Kidney epithelial cell (primary cell): ENCODE results near the gene ENG. TPM values are rescaled to one million over a fixed set of nuclear protein-coding genes. Genes with fewer than 3 reads are reported as not detected.
"Not testable (repeated sequence)": the region's sequence is repeated elsewhere in the genome, so short reads cannot be mapped to it uniquely, and the experiment has no call there.

Experiments used
- DNase-seq: peaks from one replicate; pipeline ENCODE4 v3.0.0-alpha.2; 2010; ENCODE audit warnings: low read depth
- H3K27me3 ChIP-seq: 2 replicates; pipeline ENCODE4 v1.6.0; 2011; ENCODE audit warnings: low read length; ENCODE audit not compliant: control insufficient read depth, insufficient read depth
- H3K36me3 ChIP-seq: 2 replicates; pipeline ENCODE4 v1.5.1; 2011; ENCODE audit warnings: low read length; ENCODE audit not compliant: control insufficient read depth, insufficient read depth
- H3K4me3 ChIP-seq: 2 replicates; pipeline ENCODE4 v1.5.1; 2011; ENCODE audit warnings: low read depth, mild to moderate bottlenecking, control low read depth, low read length
- total RNA-seq: library from RNA; depleted of rRNA; stranded (reverse); fragments of >200 nt; gene quantifications from 2 replicates; pipeline ENCODE4 v1.2.3, GENCODE V29; 2015
- TF ChIP-seq, protein P1 (sequence below): IDR thresholded peaks from 2 replicates; pipeline ENCODE4 v1.5.1; 2011; ENCODE audit warnings: mild to moderate bottlenecking, moderate library complexity, low read length, control low read depth, inconsistent platforms; ENCODE audit not compliant: insufficient read depth, poor library complexity, severe bottlenecking

The ENG gene
- total RNA-seq, 1 donor from 2014 or later = 3.4 TPM

DNA sequence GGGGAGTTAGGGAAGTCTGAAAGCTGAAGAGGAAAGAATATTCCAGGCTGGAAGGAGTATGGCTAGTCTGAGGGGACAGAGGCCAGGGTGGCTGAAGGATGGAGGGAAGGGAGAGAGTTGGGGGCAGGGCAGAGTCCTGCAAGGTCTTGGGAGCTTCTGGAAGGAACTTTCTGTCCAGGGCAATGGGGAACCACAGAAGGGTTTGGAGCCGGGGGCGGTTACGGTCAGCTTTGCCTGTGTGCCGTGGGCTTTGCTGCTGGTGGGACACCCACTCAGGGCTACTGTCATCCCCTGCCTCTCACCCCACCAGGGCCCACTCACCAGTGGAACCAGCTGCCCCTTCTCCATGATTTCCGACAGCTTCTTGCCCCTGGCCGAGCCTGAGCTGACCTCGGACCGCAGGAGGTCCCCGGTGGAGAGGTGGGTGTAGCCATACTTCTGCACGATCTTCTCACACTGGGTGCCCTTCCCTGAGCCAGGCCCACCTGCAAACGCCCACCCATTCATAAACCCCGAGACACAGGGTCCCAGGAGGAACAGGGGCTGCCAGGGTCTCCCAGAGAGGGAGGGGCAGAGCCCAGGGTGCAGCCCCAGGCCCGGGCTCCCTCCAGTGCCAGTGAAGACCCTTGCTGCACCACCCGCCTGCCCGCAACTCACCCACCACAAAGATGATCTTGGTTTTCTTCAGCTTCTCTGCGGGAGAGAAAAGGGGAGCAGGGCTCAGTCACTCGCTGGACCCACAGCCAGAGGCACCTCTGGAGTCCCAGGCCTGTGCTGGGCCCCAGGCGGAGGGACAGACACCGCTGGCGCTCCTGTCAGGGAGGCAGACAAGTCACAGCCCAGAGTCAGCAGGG, 18.1 kb upstream of the ENG start:
- H3K27me3 ChIP-seq = no peaks in the 10 kb centered on the region
- no peak for DNase-seq
- H3K4me3 ChIP-seq = no peak overlapping the region
- TF ChIP-seq, protein P1, sequence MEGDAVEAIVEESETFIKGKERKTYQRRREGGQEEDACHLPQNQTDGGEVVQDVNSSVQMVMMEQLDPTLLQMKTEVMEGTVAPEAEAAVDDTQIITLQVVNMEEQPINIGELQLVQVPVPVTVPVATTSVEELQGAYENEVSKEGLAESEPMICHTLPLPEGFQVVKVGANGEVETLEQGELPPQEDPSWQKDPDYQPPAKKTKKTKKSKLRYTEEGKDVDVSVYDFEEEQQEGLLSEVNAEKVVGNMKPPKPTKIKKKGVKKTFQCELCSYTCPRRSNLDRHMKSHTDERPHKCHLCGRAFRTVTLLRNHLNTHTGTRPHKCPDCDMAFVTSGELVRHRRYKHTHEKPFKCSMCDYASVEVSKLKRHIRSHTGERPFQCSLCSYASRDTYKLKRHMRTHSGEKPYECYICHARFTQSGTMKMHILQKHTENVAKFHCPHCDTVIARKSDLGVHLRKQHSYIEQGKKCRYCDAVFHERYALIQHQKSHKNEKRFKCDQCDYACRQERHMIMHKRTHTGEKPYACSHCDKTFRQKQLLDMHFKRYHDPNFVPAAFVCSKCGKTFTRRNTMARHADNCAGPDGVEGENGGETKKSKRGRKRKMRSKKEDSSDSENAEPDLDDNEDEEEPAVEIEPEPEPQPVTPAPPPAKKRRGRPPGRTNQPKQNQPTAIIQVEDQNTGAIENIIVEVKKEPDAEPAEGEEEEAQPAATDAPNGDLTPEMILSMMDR = no peak
- H3K36me3 ChIP-seq = peaks cover 2% of the 10 kb centered on the region

DNA sequence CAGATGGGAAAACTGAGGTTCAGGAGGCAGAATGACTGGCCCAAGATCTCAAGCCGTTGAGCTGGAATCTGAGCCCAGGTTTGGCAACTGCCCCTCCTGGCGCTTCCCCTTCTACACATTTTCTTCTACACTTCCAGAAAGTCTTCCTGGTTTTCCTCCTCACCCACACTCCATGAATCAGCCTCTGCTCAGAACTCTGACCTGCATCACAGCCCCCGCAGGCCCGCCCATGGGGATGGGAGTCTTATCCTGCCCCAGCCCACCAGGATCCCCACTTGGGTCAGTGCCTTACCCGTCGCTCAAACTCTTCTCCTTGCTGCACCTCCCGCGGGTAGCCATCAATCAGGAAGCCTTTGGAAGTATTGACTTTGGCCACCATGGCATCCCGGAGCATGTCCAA, 17.1 kb upstream of the ENG start:
- Histone ChIP-seq H3K36me3 (peaks cover 2% of the 10 kb centered on the region), H3K4me3 (no peak overlapping the region), H3K27me3 (no peaks in the 10 kb centered on the region)
- no peak for DNase-seq
- TF ChIP-seq, protein P1 = no peak

- Histone ChIP-seq H3K27me3 (no peaks in the 10 kb centered on the region), H3K36me3 (peaks cover 2% of the 10 kb centered on the region), H3K4me3 (no peak overlapping the region)
- TF ChIP-seq, protein P1 = no peak
- DNase-seq = no peak
Observed at GRCh38 chr9:127870887-127871286, 16.4 kb upstream of the ENG start.

- not testable (repeated sequence) for H3K4me3 ChIP-seq, H3K36me3 ChIP-seq, DNase-seq
Observed at GRCh38 chr9:127870153-127870491, 15.7 kb upstream of the ENG start.

DNA sequence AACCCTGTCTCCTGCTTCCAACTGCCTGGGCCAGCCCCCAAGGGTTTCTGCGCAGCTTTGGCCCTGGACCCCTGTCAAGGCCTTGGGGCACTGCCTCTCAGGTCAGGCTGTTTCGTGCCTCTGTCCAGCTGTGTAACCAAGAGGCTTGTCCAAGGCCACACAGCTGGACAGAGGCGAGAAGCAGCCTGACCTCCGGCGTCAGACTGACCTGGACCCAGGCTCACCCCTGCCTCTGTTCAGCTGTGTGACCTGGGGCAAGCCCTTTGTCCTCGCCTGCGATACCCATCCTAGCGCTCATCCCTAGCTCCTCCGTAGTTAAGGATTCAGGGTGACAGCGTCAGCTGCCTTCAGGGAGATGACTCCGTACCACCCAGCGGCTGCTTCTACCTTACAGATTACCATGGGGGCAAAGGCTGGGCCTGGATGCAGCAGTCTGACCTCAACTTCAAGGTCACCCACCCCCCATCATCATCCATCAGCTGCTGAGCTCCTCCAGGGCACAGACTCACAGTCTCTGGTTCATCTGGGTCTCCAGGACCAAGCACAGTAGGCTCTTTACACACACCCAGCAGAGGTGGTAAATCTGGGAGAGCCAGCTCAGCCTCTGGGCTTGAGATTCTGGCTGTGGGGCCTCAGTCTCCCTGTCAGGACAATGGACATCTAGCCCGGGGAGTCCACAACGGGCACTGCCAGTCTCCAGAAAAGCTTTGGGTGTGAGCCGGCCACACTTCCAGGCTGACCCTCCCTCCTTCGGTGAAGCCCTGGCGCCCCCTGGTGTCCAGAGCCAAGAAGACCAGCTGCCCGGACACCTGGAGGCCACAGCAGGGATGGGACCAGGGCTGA, 15.1 kb upstream of the ENG start:
- Histone ChIP-seq H3K27me3 (no peaks in the 10 kb centered on the region), H3K36me3 (peaks cover 2% of the 10 kb centered on the region), H3K4me3 (no peak overlapping the region)
- TF ChIP-seq, protein P1 = peak; percentile 96
- no peak for DNase-seq

More at GRCh38 chr9:127870153-127870491, 15.7 kb upstream of the ENG start:
- H3K27me3 ChIP-seq = not testable (repeated sequence)

DNA sequence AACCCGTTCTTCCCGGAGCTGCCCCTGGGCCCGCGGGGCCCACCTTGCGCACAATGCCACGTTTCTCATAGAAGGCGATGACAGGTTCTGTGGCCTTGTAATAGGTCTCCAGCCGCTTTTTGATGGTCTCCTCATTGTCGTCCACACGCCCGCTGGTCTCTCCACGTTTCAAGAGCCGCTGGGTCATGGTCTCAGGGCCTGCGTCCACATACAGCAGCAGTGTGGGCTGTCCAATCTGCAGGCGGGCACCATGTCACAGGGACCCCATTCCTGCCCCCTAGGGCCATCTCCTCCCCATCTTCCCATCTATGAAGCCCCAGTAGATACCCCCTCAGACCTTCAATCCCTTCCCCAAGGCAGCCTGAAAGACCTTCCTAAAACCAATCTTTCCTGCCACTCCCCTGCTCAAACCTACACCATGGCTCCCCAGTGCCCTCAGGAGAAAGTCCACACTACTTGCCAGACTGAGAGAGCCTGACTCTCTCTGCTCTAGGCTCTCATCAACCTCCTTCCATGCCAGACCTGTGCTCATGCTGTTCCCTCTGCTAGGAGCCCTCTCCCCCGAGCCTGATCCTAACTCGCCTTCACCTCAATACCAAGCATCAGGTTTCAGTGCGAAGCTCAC, 13.9 kb upstream of the ENG start:
- no peaks in the 10 kb centered on the region for H3K27me3 ChIP-seq
- H3K4me3 ChIP-seq = no peak overlapping the region
- TF ChIP-seq, protein P1 = no peak
- DNase-seq = no peak
- H3K36me3 ChIP-seq = peaks cover 2% of the 10 kb centered on the region
